ENCODE measurements around the gene TTC39A.

TTC39A gene

DNA sequence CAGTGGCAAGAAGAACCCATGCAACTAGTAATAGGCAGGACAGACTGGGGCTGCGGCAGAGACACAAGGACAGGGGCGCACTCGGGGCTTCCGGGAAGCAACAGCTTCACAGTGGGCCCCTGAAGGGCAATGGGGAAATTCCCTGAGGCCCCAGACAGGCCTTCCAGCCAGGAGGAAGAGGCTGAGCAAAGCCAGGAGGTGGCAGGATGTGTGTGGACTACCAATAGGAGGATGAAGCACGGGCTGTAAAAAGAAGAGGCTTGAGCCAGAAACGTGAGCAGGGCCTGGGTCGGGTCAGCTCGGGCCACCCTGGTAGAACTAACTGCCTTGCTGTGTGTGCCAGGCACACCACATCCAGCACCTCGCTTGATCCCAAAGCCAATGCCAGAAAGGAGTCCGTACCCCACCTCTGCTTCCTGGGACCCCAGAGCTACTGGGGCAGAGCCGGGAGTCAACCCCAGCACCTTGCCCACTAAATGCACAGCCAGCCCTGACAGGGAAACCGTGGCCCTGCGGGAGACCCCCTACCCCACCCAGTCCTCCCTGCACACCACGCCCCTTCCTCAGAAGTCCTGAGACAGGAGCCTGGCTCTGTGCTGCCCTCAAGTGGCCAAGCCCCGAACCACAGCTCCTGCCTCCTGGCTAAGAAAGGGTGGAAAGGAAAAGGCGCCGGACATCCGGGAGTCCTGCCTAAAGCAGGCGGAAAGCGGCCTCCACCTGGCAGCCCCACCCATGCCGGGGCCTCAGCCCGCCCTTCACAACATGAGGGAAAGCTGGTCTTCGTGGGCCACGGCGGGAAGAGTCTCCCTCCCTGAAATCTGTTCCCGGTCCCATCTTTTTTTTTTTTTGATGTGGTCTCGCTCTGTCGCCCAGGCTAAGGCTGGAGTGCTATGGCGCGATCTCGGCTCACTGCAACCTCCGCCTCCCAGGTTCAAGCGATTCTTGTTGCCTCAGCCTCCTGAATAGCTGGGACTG, 33.7 kb downstream of the TTC39A start:
- DNase-seq = peak; percentile 55

DNA sequence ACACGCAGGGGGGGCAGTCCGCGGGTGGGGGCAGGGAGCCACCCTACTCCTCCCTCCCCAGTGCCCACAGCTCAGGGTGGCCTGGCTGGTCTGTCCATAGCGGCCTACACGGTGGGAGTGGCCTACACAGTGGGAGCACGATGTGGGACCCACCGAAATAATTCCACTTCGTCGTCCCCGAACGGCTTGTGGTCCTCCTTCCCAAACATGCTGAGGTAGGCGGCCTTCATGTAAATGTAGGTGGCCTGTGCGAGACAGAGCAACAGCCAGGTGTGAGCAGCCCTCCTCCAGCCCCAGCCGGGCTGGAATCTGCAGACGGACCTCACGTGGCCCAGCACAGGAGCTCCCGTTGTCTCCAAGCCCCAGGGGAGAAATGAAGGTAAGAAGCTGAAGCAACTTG, 34.4 kb downstream of the TTC39A start:
- DNase-seq = no peak

DNA sequence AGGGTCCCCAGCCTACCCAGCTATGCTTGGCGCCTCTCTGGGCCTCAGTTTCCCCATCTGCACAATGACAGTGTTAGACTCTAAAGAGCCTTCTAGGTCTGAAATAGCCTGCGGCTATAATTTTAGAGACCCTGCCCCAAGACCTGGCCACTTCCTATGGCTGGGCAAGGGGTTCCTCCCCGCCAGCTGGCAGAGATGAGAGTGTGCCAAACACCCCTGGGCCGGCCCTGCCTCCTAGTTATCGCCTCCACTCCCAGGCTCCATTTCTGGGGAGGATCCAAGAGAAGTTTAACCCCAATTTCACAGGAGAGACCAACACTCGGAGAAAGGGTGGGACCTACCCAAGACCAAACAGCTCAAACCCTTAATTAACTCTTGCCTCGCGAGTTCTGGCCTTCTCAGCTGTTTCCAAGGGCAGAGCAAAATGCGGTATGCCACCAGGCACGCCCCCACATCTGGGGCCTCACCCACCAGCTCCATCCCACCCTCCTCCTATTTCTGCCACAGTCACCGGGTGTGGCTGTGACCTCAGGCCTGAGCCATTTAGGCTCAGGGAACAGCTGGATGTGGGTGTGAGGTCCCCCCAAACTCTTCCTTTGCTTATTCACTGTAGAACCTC, 35.7 kb downstream of the TTC39A start:
- DNase-seq = no peak

DNA sequence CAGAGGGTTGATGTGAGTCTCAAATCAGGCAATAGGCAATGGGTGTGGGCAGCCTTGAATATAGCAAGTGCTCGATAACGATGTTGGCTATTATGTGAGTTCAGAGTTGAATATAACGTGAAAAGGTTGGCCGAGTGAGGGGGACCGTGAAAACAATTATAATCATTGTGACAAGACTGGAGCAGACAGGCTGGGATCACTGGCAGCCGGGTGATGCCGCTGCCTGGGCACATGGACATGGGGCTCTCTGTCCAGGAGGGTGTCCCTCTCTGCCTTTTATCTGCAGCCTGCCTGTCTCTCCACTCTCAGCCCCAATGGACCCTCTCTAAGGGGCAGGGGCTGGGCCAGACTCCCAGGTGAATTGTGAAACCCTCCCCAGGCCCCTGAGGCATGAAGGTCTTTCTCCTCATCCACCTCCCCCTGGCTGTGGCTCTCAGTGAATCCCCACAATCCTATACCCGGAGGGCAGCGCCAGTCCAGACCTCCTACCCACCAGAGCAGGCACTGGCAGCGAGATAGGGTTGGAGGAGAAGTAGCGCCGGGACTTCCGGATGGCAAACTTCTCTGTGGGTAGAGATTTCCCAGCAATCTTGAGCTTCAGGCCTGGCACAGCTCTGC, 36.4 kb downstream of the TTC39A start:
- DNase-seq = no peak

DNA sequence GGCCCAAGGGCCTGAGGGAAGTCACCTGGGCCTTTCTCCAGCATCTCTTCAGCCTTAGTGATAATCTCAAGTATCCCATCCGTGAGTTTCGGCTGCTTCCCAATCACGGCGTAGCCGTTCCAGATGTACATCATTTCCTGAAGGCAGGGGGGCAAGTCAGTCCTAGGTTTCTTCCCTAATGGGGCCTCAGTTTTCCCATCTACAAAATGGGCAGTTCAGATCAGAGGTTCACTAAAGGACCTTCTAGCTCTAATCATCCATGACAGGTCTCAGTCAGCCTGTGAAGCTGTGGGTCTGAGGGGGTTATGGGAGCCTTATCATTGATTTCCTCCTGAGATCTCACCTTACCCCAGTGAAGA, 39.9 kb downstream of the TTC39A start:
- no peak for DNase-seq

DNA sequence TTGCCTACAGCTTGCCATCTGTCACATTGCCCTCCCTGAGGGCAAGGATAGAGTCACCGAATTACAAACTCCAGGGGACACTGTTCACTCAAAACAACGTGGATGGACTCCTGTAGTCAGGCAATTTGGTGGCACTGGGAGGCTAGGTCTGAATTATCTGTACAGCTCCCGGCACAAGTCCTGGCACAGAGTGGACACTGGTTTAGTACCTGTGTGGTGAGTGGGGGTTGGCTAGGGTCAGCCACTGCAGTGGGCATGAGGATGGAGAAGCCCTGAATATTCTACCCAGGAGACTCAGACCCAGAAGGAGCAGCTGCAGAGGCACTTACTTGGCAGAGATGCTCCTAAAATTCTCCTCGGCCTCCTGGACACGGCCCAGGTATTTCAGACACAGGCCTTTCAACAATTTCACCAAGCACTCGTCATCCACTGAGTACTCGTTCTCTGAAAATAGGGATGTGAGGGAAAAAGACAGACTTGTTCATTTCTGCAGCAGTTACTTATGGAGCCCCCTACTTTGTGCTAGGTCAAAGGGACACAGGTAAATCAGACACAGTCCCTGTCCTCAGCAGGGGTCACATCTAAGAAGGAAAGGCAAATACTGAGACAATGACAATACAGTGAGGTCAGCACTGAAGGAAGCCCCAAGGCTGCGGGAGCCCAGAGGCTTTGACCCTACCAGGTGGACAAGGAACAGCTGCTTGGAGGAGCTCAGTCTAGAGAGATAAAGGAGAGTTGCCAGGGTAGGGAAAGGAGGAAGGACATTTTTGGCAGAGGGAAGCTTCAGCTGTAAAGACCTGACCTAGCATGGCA, 40.5 kb downstream of the TTC39A start:
- DNase-seq = no peak

DNA sequence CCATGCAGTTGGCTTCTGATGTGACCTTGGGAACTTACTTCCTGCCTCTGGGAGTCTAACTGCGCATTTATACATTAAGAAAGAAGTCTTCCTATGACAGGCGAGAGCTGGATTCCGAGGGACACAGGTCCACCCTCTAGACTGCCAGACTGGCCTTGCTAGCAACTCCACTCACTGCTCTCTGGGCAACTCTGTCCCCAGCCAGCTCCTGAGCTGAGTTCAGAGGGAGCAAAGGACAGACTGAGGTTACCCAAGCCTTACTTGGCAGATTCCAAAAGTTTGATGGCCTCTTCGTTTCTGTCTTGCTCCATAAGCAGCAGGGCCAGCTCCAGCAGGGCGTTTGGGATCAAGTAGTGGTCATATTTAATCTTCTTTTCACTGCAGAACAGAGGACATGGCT, 41.8 kb downstream of the TTC39A start:
- no peak for DNase-seq

DNA sequence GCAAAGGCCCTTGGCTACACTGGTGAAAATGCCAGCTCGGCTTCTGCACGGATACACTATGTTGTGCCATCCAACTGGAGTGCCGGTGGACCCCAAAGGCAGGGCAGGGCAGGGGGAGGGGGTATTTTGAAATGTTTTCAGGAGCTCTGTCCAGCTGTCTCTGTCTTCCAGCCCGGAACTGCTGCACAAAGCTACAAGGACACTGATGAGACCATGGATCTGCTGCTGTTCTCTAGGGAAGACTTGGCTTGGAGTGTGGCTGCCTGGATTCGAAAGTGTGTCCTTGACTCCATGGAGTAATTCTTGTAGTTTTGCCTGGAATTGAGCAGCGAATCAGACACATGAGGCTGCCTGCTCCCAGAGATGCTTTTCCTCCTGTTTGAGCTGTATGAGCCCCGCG, 42.4 kb downstream of the TTC39A start:
- DNase-seq = no peak

DNA sequence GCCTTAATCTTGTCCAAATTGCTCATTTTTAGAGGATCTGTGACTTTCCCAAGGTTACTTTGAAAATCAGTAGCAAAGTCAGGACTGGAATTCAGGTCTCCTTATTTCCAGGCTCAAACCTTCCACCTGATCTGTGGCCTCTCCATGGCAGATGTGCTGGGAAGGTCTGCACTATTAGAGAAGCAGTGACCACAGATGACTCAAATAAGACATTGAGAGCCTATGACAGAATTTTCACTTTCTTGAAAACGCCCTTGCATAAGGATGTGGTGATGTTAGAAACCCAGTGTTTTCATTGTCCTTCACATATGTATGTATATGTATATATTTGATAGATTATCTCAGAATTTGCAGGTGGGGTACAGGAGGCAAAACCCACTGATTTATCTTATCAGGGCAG, 45.3 kb downstream of the TTC39A start:
- no peak for DNase-seq

DNA sequence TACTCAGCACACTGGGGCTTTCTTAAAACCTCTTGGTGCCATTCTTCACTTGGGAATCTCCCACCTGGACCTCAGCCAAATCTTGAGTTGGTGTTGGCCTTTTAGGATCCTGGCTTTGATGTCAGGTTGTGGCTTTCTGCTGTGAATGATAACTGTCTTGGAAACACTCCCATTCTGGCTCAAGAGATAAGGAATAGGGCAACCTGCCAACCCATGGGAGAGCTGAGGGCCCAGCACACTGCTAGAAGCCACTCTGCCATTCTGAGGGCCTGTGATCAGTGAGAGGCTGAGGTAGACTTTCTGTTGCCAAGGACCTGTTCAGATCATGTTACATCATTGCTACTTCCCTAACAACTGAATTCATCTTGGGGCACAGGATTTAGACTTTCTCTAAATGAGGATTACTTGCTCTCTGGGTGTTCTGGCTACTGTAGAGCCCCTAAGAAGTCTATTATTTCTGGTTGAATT, 45.8 kb downstream of the TTC39A start:
- no peak for DNase-seq

DNA sequence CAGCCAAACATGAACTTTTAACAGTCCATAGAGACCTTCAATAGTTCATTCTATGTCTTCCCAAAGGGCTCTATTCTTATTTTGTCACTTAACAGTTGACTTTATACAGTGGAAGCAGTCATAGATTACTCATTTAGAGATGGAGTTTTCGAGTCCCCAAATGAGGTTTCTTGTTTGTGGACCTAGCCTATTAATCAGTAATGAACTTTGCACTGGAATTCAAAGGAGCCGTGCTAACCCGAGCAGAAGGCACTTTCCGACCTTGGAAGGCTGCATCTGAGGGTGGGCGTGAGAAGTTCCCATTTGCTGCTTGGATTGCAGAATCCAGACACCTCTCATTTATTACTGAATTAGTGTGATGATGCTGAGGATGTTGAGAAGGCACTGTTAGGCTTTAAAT, 46.4 kb downstream of the TTC39A start:
- DNase-seq = no peak

DNA sequence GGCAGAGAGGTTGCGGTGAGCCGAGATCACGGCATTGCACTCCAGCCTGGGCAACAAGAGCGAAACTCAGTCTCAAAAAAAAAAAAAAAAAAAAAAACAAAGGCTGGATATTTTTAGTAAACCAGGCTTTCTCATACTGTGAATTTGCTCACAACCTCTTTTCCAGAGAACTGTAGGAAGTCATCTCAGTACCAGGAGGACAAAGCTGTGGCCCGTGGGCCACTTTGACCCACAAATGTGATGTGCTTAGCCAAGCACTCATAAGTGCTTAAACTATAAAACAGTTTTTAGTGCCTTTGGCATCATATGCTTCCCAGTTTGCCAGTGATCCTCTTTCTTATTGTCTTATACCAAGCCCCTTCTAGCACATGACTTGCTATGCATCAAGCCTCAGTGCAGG, 47.8 kb downstream of the TTC39A start:
- no peak for DNase-seq

DNA sequence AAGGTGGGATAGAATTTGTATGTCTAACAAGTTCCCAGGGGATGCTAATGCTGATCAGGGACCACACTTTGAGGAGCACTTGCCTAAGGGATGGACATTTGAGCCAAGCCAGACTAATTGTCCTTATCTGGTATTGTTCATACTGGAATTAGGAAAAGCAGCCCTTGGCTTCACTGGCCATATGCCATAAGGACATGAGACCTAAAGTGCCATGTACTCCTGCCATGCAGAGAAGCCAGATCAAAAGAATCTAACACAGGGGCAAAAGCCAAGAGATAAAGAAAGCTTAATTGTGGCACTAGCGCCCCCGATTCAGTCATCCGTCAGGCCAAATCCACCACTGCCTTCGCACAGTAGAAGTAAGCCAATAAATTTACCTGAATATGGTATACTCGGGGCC, 48.6 kb downstream of the TTC39A start:
- no peak for DNase-seq

DNA sequence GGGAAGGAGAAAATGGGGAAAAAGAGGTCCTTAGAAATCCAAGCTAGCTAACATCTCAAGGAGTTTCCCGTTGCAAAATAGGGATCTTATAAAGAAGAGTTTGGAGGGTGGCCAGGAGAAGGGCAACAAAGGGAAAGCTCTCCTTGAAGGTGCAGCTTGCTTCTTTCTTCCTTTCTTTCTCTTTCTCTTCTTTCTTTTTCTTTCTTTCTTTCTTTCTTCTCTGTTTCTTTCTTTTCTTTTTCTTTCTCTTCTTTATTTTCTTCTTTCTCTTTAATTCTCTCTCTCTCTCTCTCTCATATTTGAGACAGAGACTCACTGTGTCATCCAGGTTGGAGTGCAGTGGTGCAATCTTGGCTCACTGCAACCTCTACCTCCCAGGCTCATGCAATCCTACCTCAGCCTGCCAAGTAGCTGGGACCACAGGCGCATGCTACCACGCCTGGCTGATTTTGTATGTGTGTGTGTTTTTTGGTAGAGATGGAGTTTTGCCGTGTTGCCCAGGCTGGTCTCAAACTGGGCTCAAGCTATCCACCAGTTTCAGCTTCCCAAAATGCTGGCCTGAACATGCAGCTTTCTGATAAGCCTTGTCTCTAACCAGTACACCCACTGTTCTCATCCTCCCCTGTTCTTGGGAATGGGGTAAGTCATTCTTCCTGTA, 49.9 kb downstream of the TTC39A start:
- no peak for DNase-seq

DNA sequence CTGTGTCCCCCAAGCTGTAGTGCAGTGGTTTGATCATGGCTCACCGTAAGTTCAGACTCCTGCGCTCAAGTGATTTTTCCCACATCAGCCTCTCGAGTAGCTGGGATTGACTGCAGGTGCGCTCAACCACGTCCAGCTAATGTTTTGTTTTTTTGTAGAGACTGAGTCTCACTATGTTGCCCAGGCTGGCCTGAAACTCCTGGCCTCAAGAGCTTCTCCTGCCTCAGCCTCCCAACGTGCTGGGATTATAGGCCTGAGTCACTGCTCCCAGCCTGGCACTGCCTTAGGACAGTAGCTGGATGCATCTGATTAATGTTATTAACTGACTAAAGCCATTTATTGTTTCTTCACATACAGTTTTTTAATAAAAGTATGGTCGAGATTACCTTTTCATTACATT, 54.1 kb downstream of the TTC39A start:
- DNase-seq = no peak

DNA sequence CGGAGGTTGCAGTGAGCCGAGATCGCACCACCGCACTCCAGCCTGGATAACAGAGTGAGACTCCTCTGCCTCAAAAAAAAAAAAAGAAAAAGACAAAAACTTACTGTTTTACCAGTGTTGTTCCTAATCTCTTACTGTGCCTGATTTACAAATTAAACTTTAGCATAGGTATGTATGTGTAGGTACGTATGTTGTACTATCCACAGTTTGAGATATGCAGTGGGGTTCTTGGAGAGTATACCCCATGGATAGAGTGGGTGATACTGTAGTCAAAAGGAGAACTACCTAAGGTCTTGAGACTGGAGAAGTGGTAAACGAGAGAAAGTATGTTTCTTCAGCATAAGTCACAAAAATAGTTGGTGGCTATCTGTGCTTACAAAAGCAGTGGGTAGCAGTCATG, 55.7 kb downstream of the TTC39A start:
- no peak for DNase-seq

DNA sequence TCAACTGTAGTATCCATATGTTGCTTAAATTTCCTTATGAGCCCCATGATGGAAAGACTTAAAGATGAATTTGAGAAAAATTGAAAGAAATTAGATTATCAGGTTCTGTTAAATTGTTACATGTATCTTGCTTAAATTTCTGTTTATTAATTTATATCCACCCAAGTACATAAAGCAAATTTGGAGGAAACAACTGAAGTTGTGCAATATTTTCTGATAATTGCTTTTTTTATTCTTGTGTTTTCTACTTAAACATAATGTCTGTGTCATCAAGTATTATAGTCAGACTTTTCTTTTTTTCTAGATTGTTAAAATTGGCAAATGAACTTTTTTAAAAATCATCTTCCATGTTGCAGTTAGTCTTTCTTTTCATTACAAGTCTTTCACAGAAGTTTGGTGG, 57.4 kb downstream of the TTC39A start:
- no peak for DNase-seq

DNA sequence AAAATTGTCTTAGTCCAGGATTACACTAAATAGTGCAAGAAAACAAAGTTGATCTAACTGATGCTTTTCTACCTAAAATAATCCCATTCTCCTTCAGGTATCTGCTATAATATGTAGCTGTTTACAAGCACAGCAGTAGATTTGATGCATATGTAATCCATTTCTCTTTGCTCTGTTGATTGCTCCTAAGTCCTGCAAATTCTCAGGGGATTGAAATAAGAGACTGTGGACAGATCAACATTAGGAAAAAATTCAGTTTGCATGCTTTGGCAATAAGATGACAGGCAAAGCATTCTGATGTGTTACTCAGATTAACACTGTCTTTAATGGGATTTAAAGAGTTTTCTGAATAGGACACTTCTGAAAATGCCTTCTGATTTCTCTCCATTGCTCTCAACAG, 59.6 kb downstream of the TTC39A start:
- DNase-seq = no peak

DNA sequence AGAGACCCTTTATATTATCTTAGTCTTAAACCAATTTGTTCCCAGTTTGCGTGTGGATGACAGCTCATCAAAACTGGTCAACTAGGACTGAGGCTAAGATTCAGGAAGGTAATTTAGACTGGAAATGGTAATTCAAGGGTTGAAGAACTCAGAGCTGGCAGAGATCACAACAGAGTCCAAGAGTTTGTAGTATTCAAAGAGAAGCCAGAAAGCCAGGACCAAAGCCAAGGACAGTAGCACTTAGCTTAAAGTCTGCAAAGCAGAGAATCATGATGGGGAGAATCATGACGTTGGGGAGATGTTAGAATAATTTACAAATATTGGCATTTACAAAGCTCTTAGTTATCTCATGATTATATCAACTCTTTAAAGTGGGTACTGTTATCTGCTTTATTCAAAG, 61.7 kb downstream of the TTC39A start:
- no peak for DNase-seq

DNA sequence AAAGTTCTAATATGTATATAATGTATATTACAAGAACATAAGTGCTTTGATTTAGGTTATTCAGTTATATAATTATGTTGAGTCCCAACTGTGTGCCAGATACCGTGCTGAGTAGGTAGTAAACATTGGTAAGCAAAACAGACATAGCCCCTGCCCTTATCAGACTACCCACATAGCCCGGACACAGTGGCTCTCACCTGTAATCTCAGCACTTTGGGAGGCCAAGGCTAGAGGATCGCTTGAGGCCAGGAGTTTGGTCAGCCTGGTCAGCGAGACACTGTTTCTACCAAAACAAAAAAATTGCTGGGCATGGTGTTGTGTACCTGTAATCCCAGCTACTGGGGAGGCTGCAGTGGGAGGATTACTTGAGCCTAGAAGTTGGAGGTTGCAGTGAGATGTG, 63.6 kb downstream of the TTC39A start:
- DNase-seq = no peak

DNA sequence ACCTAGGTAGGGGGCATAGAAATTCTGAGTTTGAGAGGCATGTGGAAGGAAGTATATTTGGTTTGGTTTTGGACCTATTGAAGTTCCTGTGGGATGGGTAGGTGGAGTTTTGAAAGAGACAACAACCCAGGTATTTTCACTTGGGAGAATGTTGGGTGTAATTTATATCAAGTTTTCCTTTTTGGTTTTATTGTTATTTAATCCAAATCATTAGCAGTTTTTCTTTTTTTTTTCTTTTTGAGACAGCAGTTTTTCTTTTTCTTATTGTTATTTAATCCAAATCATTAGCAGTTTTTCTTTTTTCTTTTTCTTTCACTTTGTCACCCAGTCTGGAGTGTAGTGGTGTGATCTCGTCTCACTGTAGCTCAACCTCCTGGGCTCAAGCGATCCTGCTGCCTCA, 64.2 kb downstream of the TTC39A start:
- DNase-seq = no peak

DNA sequence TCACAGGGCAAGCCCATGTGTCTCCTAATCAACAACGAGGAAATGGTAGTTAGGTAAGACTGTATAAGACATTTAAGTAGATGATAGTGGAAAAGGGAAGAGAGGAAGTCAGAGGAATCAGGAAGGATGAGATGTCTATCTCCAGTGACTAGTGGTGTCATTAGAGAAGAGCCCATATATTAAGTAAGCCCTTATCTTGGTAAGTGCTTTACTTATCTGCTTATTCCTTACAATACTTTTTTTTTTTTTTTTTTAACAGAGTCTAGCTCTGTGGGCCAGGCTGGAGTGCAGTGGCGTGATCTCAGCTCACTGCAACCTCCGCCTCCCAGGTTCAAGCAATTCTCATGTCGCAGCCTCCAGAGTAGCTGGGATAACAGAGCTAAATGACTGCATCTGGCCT, 64.7 kb downstream of the TTC39A start:
- DNase-seq = no peak

DNA sequence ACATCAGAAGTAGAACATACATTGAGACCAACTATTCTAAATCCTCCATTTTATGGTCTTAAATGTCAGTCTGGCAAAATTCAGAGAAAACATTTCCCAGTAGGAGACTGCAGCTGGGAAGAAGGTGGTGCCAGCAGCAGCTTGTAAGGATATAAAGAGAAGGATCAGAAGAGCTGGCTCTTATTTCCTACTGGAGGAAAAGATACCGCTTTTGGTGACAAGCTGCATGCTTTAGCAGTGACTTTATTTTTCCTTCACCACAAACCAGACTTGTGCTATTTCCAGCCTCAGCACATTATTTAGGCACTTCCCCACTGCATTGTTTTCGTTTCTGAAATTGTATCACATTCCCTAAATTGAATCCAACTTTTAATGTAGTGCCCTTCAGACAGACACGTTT, 65.9 kb downstream of the TTC39A start:
- DNase-seq = no peak
